HCT116 (cell line): ENCODE data around the gene KRT73.

ENCODE experiments used
- CEBPB ChIP-seq: IDR thresholded peaks from 2 replicates; pipeline ENCODE4 v1.6.1; 2012; ENCODE audit warnings: low read depth
- CTCF ChIP-seq, 3 experiments: fragments of 200-600 bp in 1 of 3; sonication (generic) in 1 of 3; IDR thresholded peaks in 2 of 3; conservative IDR thresholded peaks in 1 of 3; 2 replicates each; pipeline ENCODE4 v1.5.1; 2012 to 2017; ENCODE audit warnings: low read depth in 2 of 3, low read length in 2 of 3, antibody characterized with exemption in 1 of 3, borderline replicate concordance in 1 of 3, control low read depth in 1 of 3, mild to moderate bottlenecking in 1 of 3, mixed read lengths in 1 of 3, mixed run types in 1 of 3, moderate library complexity in 1 of 3; ENCODE audit not compliant: insufficient read depth in 1 of 3
- POLR2A ChIP-seq: IDR thresholded peaks from 2 replicates; pipeline ENCODE4 v1.7.0; 2011; ENCODE audit warnings: borderline replicate concordance; ENCODE audit not compliant: insufficient read depth, insufficient read length; ENCODE audit errors: extremely low read depth
- SIN3A ChIP-seq: IDR thresholded peaks from 2 replicates; pipeline ENCODE4 v1.6.1; 2012; ENCODE audit warnings: low read depth
- SP1 ChIP-seq: IDR thresholded peaks from 2 replicates; pipeline ENCODE4 v1.6.1; 2012; ENCODE audit warnings: low read depth

- TF ChIP-seq CTCF (IDR thresholded peaks at IDR 0.05 in 2 of 3, conservative IDR thresholded peaks at IDR 0.05 in 1 of 3; ENCODE audit: borderline replicate concordance in 1 of 3, insufficient read depth in 1 of 3, low read depth in 2 of 3, low read length in 2 of 3) (no peak), POLR2A (no peak), SP1 (no peak), SIN3A (no peak), CEBPB (no peak)
Measured at GRCh38 chr12:52600941-52601481, 17.3 kb downstream of the KRT73 start, which contains the start of gene KRT72.
